HUDEP-2 (cell line): ENCODE results near the gene CTBP1.
"Not testable (repeated sequence)": the region's sequence is repeated elsewhere in the genome, so short reads cannot be mapped to it uniquely, and the experiment has no call there.

Experiments
- DNase-seq, 76 experiments: peaks; one replicate each; lab custom pipeline; 2025; ENCODE audit not compliant: unreplicated experiment in 76 of 76; lab: John Stamatoyannopoulos, UW

The CTBP1 gene

GRCh38 chr4:1248245-1249147 lies at the start of gene CTBP1:
Gene CTBP1, minus strand, starts transcription at chr4:1249130. Its CDS starts 7,799 bp downstream, at chr4:1241331.
- peak in 70 of 76 experiments; percentile 20 to 95 (median 66) for DNase-seq

- no peak for DNase-seq
Measured at GRCh38 chr4:1298461-1298860, 49.5 kb upstream of the CTBP1 start.

GRCh38 chr4:1297456-1298325 lies 48.8 kb upstream of the CTBP1 start:
- DNase-seq: no peak

GRCh38 chr4:1297023-1297395 lies 48.1 kb upstream of the CTBP1 start:
- DNase-seq: no peak

- no peak for DNase-seq
Measured at GRCh38 chr4:1296324-1297022, 47.5 kb upstream of the CTBP1 start.

- DNase-seq: no peak
Measured at GRCh38 chr4:1295405-1296055, 46.6 kb upstream of the CTBP1 start.

- DNase-seq: no peak
Measured at GRCh38 chr4:1294891-1295290, 46.0 kb upstream of the CTBP1 start.

- DNase-seq: no peak
Measured at GRCh38 chr4:1294424-1294823, 45.5 kb upstream of the CTBP1 start.

GRCh38 chr4:1293991-1294390 lies 45.1 kb upstream of the CTBP1 start:
- peak in 67 of 76 experiments; percentile 3 to 79 (median 58) for DNase-seq

GRCh38 chr4:1293531-1293941 lies 44.6 kb upstream of the CTBP1 start:
- DNase-seq: peak in 1 of 76 experiments; percentile 25

- DNase-seq: not testable (repeated sequence)
Measured at GRCh38 chr4:1292703-1293011, 43.7 kb upstream of the CTBP1 start.

- DNase-seq: no peak
Measured at GRCh38 chr4:1291996-1292702, 43.2 kb upstream of the CTBP1 start.

GRCh38 chr4:1291091-1291490 lies 42.2 kb upstream of the CTBP1 start:
- DNase-seq: no peak

GRCh38 chr4:1290165-1290977 lies 41.4 kb upstream of the CTBP1 start:
- peak in 9 of 76 experiments; percentile 7 to 19 (median 8) for DNase-seq

- DNase-seq: peak in 74 of 76 experiments; percentile 54 to 98 (median 94)
Measured at GRCh38 chr4:1289207-1290164, 40.6 kb upstream of the CTBP1 start, which contains the start of gene MAEA. Gene MAEA, plus strand, starts transcription at chr4:1289891. Its CDS starts 23 bp downstream, at chr4:1289914.

- DNase-seq: no peak
Measured at GRCh38 chr4:1288786-1289185, 39.9 kb upstream of the CTBP1 start.

GRCh38 chr4:1285790-1286553 lies 37.0 kb upstream of the CTBP1 start:
- peak in 46 of 76 experiments; percentile 1 to 75 (median 20) for DNase-seq
